ENCODE measurements around the gene MAP4K2. TPM values are rescaled to one million over a fixed set of nuclear protein-coding genes. Genes with fewer than 3 reads are reported as not detected.
A peak's percentile ranks its signal among the peaks of the same experiment; 100 is the strongest.

Gene MAP4K2
- total RNA-seq, 1 donor, result 70.8 TPM

DNA sequence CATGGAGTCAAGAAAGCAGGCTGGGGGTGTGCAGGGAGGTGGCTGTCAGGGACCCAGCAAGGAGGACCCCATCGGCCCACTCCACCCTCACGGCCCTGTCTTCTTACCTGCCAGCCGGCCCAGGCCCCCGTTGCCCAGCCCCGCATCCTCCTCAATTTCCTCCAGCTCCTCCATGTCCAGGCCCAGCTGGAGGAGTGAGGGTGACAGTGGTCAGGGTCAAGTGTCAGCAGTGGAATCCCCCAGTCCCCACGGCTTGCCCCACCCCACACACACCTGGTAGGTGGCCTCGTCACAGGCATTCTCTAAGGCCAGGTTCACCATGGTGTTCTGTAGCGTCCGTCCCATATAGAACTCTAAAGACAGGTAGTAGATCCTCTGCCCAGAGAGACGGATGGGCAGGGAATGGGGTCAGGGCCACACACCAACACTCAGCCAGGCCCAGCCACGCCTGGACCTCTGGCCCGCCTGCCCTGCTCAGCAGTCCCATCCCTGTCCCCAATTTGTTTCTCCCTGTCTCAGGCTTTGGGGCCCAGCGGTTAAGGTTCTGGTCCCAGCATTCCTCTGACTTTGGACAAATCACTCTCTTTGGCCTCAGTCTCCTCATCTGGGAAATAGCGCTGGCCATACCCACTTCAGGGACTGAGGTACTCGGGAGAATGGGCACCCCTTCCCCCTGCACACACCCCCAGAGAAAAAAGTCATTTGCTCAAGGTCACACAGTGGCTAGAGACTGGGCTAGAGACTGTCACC, 44.5 kb downstream of the MAP4K2 start:
- DNase-seq (ENCODE audit: low read depth in 2 of 3, low spot score in 2 of 3), result no peak

DNA sequence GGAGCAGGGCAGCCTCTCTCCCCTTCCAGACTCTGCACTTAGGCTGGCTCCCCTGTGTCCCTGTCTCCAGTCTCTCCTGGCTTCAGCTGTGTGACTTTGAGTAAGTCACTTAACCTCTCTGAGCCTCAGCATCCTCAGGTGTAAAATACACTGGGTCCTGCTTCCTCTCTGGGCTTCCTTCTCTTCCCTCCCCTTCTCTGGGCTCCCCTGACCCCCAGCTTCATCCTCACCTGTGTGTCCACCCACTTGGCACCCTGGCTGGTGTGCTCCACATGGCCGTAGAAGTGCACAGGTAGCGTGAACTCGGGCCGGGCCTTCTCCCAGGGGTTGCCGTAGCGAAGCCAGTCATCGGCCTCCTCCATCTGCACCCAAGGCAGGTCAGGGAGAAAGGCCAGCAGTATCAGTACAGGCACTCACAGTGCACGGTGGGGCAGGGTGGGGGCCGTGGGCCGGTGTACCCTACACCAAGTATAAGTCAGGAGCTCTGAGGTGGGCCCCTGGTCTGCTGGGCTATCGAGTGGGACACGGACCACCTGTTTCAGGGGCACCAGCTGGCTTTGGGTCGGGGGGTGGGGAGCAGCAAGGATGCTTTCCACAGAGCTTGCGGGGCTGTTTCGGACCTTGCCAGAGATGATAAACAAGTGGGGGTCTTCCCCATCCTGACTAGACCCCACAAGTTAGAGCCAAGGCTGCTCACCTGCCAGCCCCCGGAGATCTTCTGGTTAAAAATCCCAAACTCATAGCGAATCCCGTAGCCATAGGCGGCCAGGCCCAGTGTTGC, 45.3 kb downstream of the MAP4K2 start:
- DNase-seq (ENCODE audit: low read depth in 2 of 3, low spot score in 2 of 3), result no peak

DNA sequence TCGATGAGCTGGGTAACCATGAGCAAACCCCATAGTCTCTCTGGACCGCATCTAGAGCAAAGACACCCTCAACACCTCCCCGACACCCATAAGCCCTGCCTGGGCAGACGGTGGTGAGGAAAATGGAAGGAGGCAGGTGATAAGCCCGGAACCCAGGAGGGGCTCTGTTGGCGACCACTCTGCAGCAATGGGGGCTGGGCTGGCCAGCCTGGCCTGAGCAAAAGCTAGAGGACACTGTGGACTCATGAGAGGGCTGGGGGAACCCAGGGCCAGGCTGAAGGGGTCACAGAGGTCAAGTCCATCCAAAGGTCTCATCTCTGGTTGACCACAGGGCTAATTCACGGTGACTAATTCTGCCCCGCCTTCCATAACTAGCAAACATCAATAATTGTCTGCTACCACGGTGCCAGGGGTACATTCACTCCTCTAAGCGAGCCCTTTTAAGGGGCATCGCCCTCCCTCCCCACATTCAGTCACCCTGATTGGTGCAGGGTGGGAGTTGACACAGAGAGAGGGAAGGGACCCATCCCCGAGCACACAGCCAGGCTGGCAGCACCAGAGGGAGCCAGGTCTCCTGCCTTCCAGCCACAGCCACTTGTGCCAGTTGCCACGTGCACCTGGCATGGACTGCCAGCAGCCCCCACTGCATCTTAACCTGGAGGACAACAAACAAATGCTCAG, 47.2 kb downstream of the MAP4K2 start:
- no peak for DNase-seq (ENCODE audit: low read depth in 2 of 3, low spot score in 2 of 3)

DNA sequence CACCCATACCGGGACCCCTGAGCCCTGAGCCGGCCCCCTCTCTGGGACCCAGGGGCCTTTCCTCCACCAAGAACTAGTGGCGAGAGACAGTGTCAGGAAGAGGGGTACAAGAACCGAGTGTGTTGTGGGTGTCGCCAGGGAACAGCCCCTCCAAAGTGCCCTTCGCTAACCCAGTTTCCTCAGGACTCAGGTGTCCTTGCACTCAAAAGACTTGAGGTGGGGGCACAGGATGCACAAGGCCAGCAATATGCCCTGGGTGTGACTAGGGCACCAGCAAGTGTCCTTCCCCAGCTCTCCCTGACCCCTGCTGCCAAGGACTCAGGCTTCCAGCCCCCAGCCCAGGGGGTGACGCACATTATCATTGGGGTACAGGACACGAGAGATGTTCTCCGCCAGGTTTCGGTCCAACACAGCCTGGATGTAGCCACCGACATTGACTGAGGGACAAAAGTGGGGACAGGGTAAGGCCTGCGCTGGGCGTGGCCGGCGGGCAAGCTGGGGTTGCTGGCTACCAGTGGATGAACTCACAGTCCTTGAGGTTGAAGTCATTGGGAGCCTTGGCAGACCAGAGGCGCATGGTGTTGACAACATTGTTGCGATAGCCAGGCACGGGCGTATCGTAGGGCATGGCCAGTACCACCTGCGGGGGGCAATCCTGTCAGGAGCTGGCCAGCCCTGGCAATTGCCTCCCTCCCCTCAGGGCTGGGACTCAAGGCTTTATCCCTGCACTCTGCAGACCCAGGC, 47.9 kb downstream of the MAP4K2 start:
- DNase-seq (ENCODE audit: low read depth in 2 of 3, low spot score in 2 of 3), result no peak

DNA sequence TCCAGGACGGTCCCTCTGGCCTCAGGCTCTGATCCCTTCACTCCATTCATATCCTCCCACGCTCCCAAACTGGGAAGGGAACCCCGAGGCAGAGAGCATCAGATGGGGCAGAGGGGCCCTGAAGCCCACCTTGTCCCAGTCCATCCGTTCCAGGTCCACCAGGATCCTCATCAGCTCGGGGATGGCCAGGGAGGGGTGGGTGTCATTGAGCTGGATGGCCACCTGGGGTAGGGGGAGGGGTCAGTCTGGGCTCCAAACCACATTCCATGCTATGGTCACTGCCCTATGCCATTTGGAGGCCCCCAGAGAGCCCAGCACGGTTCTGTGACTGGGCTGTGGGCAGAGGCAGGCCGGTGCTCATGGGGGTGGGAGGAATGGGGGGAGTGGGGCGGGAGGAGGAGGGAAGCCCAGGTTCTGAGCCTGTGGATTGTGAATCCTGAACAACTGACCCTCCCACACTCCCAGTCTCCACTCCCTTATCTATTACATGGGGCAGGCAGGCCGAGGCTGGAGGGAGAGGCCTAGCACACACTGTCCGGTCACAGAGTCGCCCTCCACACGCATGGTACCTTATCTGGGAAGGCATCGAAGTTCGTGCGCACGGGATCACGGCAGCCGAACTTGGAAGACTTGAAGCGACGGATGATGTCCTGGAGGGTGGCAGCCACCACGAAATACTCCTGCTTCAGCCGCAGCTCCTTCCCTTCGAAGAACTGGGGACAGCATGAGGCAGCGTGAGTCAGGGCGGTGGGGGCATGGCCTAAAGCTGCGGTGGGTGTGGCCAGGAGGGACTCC, 48.7 kb downstream of the MAP4K2 start:
- DNase-seq (ENCODE audit: low read depth in 2 of 3, low spot score in 2 of 3), result no peak

DNA sequence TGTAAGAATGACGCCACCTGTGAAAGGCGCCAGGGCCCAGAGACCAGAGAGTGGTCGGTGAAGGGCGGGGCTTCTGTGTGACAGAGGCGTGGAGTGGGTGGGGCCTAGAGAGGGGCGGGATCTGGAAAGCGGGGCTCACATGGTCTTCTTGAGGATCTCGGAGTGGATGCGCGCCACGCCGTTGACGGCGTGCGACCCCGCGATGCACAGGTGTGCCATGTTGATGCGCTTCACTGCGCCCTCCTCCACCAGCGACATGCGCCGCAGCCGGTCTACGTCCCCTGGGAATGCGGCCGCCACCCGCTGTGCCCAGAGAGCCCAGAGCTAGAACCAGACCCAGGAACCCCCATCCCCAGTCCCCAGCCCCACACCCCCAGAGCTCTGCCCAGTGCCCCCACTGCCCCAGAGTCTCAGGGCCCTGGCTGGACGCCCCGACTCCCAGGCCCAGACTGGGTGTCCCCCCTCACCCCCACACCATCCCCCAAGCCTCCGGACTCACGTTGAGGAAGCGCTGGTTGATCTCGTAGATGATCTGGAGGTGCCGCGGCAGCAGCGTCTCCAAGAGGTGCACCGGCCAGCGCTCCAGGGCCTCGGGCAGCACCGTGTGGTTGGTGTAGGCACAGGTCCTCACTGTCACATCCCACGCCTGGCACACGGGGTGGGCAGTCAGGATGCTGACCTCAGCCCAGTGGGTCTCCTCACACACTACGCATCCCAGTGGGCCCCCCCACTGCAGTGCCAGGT, 49.5 kb downstream of the MAP4K2 start:
- DNase-seq (ENCODE audit: low read depth in 2 of 3, low spot score in 2 of 3), result no peak

DNA sequence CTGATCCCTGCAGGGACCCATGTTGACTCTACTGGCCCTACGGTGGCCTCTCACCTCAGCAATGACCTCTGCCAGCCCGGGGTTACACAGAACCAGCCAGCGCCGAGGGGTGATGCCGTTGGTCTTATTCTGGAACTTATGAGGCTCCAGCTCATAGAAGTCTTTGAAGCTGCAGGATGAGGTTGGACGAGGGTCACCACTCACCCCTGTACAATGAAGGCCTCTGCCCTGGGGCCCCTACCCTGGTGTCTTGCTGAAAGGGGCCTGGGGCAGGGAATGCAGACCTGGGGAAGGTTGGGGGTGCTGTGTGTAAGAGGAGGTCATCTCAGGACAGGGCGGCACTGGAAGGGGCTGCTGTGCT, 50.0 kb downstream of the MAP4K2 start:
- no peak for DNase-seq (ENCODE audit: low read depth in 2 of 3, low spot score in 2 of 3)

DNA sequence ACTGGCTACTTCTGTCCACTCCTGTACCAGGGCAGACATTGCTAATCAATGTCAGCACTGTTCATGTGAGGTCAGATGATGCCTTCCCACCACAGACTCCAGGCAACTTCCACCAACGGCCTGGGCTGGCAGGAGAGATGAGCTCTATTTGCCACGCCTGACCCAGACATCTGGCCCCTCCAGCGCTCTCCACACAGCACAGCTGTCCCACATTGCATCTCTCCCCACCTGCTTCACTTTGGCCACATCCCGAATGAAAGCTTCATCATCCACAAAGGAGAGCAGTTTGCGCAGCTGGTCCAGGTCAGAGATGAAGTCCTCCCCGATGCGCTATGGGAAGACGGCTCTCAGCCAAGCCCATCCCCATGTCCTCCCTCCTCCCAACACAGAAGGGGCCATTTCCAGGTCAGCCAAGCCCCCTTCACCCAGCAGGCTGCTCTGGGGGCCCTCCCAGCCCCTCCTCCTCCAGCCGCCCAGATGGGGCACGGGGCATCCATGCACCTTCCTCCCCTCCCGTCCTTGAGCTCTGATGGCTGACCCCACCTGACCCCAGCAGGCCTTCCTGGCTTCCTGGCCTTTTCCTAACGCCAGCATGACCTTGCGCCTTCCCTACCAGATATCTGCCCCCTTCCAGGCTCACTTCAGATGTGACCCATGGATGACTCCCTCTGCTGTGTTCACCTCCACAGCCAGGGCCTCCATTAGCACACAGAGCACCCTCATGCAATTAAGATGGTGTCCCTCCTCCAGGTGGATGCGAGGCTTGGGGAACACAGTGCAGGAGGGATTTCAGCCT, 50.6 kb downstream of the MAP4K2 start:
- DNase-seq (ENCODE audit: low read depth in 2 of 3, low spot score in 2 of 3), result no peak

DNA sequence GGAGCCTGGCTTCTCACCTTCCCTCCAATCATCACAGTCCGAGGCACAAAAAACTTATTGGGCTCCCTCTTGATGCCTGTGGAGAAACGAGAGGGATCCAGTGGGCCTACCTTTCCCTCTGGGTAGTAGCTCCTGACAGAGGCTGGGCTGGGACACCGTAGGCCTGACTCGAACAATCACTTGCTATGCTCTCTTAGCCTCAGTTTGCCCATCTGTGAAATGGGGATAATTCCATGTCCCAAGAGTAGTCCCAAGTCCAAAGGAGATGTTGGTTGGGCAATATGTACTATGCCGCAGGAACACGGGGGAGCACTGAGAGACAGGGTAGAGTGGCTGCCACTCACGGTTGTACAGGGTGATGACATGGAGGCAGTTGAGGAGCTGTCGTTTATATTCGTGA, 51.4 kb downstream of the MAP4K2 start:
- no peak for DNase-seq (ENCODE audit: low read depth in 2 of 3, low spot score in 2 of 3)

DNA sequence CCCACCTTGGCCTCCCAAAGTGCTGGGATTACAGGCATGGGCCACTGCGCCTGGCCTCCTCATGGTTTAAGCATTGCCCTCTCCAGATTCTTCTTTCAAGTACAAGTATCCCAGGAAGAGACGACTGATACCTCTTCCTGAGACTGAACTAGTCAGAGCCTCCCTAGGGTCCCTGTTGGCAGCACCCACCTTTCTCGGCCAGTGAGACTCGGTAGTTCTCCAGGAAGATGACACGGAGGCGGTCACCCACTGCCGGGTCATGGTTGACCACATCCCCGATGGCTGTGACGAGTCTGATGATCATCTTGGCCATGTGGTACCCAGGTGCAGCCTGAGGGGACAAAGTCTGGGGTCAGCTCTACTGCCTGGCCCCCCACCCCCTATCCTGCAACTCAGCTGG, 51.9 kb downstream of the MAP4K2 start:
- no peak for DNase-seq (ENCODE audit: low read depth in 2 of 3, low spot score in 2 of 3)

DNA sequence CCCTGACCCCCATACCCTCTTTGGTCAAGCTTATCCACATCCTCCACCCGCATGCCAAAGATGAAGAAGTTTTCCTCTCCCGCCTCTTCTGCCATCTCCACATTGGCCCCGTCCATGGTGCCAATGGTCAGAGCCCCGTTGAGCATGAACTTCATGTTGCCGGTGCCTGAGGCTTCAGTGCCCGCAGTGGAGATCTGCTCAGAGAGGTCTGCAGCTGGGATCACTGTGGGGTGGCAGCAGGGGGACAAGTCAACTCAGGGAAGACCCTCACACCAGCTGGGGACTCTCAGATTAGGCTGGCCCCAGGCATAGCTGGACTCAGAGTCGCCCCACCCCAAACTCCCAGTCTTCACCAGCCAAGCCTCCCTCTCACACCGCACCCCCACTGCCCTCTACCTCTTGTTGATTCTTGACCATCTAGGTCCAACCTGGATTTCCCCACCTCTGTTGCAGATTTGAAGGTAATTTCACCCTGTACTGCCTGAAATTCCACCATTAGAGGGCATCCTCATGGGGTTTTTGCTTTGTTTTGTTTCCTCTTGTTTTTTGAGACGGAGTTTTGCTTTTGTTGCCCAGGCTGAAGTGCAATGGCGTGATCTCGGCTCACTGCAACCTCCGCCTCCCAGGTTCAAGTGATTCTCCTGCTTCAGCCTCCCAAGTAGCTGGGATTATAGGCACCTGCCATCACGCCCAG, 52.5 kb downstream of the MAP4K2 start:
- peak in 1 of 3 donors; percentile 44 for DNase-seq (ENCODE audit: low read depth in 2 of 3, low spot score in 2 of 3)

DNA sequence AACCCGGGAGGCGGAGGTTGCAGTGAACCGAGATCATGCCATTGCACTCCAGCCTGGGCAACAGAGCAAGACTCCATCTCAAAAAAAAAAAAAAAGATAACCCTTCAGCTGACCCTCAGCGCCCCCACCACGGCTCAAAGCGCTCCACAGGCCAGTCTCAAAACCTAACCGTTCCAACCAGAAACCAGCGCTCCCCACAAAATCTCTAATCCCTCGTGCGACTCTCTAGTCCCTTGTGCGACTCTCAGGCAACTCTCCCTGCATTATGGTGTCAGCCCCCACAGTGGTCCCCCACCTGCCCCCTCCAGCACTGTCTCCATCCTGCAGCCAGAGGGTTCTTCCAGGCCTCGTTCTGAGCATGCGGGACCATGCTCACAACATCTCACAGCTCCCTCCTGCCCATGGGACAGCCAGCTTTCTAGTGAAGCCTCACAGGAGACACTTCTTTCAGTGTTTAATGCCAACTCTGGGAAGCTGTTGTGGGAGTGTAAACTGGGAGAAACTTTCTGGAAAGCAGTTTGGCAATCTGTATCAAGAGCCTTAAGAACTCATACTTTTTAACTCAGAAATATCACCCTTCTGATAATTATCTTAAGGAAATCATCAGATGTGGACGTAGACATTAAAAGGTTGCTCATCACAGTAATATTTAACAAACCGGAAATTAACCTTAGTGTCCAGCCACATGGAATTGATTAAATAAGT, 54.9 kb downstream of the MAP4K2 start:
- DNase-seq (ENCODE audit: low read depth in 2 of 3, low spot score in 2 of 3), result no peak

DNA sequence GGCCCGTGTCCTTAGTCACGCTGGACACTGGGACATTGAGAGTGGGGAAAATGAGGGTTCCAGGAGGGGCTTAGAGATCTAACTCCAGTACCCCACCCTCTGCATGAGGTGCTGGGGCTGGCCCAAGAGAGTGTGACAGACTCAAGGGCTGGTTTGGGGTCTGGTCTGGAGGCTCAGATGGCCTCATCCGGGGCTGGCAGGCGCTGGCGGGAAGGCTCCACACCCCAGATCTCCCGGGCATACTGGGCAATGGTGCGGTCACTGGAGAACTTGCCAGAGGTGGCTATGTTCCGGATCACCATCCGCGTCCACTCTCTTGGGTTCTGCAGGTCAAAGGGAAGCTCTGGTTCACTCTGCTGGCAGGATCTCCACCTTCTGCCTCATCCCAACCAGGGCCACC, 56.5 kb downstream of the MAP4K2 start:
- no peak for DNase-seq (ENCODE audit: low read depth in 2 of 3, low spot score in 2 of 3)

DNA sequence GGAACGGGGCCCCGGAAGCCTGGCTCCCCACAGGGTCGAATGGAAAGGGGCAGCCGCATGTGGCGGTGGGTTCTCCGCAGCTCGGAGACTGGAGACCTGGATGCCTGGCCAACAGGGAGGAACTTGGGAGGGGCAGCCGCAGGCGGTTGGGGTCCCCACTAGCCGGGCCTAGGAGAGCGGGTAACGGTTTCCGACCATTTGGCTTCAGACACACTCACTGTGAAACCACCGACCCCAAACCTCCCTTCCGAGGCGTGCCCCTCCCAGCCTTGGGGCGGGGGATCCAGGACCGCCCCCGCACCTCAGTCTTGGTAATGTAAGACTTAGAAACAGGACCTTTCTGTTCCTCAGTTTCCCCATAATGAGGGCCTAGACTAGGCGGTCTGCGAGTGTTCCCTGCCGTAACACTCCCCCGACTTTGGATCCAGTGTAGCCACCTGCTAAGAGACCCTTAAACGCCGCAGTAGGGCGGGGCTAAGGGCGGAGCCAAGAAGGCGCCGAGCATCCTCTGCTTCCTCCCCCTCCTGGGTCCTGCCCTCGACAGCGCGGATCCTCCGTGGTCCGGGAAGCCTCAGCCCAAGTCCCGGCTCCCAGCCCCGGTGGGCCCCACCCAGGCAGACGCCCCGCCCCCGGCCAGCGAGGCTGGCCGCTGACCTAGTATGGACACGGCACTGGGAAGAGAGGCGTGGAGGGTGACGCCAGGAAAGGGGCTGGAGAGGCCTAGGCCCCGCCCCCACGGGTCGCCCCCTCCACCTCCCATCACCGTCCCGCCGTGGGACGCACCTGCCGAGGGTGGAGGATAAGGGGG, 57.3 kb downstream of the MAP4K2 start:
- DNase-seq (ENCODE audit: low read depth in 2 of 3, low spot score in 2 of 3), result peak; percentile 57 to 96 (median 88)

DNA sequence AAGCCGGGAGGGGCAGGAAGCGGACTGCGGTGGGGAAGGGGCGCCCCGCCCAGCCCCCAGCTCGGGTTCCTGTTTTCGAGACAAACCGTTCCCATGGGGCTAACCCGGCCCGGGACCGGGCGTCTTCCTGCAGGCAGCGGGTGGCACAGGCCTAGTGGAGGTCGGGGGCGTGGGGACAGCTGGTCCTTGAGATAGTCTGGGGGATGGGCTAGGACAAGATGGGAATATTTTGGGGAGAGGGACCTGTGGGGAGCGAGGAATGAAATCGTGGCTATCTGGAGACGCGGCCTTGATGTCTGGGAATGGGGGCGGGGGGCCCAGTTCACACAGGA, 57.9 kb downstream of the MAP4K2 start:
- peak; percentile 53 to 97 (median 94) for DNase-seq (ENCODE audit: low read depth in 2 of 3, low spot score in 2 of 3)

DNA sequence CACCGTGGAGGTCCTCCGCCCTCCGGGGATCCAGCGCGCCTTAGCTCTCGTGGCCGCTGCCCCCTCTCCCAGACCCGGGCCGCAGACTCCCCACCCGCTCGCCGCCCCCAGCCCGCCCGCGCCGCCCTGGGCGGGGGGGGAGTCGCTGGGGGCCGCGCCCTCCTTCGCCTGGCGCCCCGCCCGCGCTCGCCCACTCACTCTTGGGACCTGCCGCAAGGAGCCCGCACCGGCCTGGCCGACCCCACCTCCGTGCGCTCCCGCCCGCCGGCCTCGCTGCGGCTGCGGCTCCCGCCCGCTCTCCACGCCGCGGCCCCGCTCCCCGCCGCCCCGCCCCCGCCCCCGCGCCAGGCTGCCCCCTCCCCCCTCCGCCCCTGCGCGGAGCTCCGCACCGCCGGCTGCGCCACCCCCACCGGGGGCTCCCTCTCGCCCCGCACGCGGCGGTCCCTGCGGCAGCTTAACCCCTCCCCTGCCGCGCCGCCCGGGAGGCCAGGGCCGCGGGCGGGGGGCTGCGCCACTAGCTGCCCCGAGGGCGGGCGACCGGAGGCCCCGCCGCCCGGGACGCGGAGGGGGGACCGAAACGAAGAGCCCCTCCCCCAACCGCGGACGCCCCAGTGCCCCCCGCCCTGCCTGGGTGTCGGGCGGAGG, 58.3 kb downstream of the MAP4K2 start:
- DNase-seq (ENCODE audit: low read depth in 2 of 3, low spot score in 2 of 3), result peak in 1 of 3 donors; percentile 40
